AG04449 (cell line): ENCODE data around the gene AIF1.

Experiments used
- CTCF ChIA-PET: fragments of 350-600 bp; formaldehyde crosslinking; extraction: SDS; loops from one replicate; lab custom pipeline; 2021; ENCODE audit warnings: antibody characterized with exemption; lab: Yijun Ruan, JAX
- POLR2A ChIA-PET: fragments of 400-600, 350-600 bp; formaldehyde crosslinking; extraction: SDS; loops from one replicate; lab custom pipeline; 2020; ENCODE audit warnings: antibody characterized with exemption, inconsistent platforms; lab: Yijun Ruan, JAX
- DNase-seq: peaks from one replicate; pipeline ENCODE4 v3.0.0-alpha.2; 2010; ENCODE audit warnings: low read depth, low spot score
- H3K4me3 ChIP-seq: 2 replicates; pipeline ENCODE4 v1.5.1; 2011; ENCODE audit warnings: low read depth, mild to moderate bottlenecking, control low read depth, low read length
- TF ChIP-seq, protein P1 (sequence below): IDR thresholded peaks from one replicate; pipeline ENCODE4 v1.5.1; 2011; ENCODE audit warnings: mild to moderate bottlenecking, moderate library complexity, low read length, control low read depth, inconsistent platforms; ENCODE audit not compliant: insufficient read depth; ENCODE audit errors: missing control alignments

The AIF1 gene

DNA sequence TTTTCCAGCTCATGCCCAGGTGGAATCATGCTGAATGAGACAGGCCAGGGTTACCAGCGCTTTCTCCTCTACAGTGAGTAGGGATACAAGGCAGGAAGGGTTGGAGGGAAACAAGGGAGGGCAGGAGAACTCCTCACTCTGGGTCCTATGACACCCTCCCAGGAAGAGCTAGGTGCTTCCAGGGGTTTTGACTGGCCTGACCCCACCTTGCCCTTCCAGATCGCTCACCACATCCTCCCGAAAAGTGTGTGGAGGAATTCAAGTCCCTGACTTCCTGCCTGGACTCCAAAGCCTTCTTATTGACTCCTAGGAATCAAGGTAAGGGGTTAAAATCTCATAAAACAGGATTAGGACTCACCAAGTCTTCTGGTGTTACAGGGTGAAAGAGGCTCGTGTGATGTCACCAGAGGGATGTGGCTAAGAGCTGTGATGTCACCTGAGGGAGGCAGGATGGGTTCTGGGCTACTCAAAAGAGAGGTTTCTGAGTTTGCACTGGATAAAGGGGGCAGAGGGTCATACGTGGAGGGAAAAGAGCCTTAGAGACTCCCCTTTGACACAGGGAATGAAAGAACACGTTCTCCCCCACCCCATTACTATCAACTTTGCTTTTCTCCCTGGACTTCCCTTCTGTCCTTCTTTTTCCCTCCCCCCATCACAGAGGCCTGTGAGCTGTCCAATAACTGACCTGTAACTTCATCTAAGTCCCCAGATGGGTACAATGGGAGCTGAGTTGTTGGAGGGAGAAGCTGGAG lies 42.5 kb downstream of the AIF1 start:
- TF ChIP-seq, protein P1, sequence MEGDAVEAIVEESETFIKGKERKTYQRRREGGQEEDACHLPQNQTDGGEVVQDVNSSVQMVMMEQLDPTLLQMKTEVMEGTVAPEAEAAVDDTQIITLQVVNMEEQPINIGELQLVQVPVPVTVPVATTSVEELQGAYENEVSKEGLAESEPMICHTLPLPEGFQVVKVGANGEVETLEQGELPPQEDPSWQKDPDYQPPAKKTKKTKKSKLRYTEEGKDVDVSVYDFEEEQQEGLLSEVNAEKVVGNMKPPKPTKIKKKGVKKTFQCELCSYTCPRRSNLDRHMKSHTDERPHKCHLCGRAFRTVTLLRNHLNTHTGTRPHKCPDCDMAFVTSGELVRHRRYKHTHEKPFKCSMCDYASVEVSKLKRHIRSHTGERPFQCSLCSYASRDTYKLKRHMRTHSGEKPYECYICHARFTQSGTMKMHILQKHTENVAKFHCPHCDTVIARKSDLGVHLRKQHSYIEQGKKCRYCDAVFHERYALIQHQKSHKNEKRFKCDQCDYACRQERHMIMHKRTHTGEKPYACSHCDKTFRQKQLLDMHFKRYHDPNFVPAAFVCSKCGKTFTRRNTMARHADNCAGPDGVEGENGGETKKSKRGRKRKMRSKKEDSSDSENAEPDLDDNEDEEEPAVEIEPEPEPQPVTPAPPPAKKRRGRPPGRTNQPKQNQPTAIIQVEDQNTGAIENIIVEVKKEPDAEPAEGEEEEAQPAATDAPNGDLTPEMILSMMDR = no peak
- ChIA-PET CTCF (no interaction called here), POLR2A (no interaction called here)
- DNase-seq = no peak
- no peak overlapping the region for H3K4me3 ChIP-seq

DNA sequence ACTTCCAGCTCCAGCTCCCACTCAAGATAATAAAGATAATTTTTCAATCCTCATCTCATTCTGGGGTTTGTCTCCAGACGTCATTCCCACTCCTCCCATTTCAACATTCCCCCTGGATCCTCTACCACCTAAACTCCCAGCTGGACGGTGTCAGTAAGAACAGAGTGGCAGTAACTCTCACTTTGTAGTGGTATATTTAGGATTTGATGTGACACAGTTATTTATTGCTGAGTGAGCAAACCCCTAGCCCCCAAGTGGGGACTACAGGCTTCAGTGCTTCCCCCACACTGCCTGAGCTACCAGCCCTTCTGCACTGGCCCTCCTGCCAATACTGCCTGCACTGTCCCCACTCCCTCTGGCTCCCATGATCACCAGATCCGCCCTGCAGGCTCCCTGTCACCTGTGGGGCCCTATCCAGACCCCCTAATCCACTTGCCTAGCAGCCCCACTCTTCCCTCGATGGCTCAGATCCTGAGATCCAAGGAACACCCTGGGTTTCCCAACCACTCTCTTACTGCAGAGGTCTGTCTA lies 43.2 kb downstream of the AIF1 start:
- POLR2A ChIA-PET = no interaction called here
- no peak overlapping the region for H3K4me3 ChIP-seq
- TF ChIP-seq, protein P1 = no peak
- CTCF ChIA-PET = no interaction called here
- no peak for DNase-seq

DNA sequence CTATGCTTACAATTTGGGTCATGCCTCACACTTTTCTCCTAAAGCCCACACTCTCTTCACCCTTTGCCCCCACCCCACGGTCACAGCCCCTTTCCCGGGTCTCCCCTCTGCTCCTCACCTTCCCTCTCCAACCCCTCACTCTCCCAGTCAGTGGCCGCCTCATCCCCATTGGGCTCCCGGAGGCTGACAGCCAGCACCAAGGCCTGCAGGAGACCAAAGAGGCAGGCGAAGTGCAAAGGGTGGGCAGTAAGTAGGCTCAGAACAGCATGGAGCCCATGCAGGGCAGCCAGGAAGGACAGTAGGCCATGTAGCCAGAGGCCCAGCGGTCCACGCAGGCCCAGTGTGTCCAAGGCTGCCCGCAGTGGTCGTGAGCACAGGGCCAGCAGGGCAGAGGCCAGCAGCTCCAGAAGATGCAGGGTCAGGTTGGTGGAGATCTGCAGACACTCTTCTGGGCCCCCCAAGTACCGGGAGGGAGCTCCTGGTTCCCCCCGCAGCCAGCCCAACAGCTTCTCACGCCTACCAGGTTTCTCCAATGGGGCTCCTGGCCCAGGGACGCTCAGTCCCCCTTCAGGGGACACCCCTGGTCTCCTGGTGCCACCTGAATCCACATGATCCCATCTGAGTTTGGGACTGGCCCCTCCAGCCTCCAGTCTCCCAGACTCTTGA lies 44.1 kb downstream of the AIF1 start:
- no peak for DNase-seq
- CTCF ChIA-PET = interaction anchor here (0.7 to 3.1 kb wide), 2 partner anchors 8 to 206 kb away, joined by 3 to 13 read pairs; partner anchors contain the start of gene BAG6
- peak overlapping the region; percentile 86 for H3K4me3 ChIP-seq
- POLR2A ChIA-PET = no interaction called here
- TF ChIP-seq, protein P1 = no peak

DNA sequence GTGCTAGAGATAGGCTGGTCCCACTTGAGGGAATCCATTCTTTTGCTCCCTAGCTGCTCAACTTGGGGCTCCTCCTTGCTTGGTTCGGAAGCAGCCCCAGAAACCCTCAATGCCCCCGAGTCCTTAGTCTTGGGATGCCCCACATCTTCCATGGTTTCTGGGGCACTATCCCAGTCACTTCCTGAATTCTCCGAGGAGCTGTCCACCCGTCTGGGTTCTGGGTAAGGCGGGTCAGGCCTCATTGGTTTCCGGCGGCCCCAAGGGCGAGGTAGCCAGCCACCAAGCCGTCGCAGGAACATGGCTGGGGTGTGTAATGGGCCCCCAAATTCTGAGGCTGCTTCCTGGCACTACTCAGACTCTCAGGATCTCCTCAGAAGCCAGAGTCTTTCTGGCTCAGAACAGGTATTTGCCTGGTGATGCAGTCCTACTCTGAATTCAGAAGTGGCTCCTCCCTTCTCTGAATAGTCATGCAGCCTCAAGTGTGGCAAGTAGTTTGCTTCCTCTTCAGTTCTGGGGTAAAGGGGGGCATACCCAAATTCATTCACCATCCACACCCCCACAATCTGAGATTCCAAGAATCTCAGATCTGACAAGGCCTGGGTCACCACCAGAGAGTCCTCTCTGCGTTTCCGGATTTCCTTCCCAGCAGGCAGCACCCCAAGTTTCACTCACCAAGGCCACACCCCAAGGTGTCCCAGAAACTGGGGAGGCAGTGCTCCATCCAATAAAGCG lies 44.8 kb downstream of the AIF1 start:
- TF ChIP-seq, protein P1 = no peak
- H3K4me3 ChIP-seq = peak overlapping the region; percentile 86
- ChIA-PET CTCF (interaction anchor here (0.7 to 3.1 kb wide), 6 partner anchors 8 to 205 kb away, joined by 3 to 13 read pairs (median 4); partner anchors contain the start of genes BAG6, LY6G5B and LY6G5C), POLR2A (interaction anchor here (0.6 to 1.7 kb wide), 5 partner anchors 8 to 168 kb away, joined by 3 to 15 read pairs (median 4); partner anchors contain the start of genes BAG6 and HSPA1B)
- DNase-seq = no peak

DNA sequence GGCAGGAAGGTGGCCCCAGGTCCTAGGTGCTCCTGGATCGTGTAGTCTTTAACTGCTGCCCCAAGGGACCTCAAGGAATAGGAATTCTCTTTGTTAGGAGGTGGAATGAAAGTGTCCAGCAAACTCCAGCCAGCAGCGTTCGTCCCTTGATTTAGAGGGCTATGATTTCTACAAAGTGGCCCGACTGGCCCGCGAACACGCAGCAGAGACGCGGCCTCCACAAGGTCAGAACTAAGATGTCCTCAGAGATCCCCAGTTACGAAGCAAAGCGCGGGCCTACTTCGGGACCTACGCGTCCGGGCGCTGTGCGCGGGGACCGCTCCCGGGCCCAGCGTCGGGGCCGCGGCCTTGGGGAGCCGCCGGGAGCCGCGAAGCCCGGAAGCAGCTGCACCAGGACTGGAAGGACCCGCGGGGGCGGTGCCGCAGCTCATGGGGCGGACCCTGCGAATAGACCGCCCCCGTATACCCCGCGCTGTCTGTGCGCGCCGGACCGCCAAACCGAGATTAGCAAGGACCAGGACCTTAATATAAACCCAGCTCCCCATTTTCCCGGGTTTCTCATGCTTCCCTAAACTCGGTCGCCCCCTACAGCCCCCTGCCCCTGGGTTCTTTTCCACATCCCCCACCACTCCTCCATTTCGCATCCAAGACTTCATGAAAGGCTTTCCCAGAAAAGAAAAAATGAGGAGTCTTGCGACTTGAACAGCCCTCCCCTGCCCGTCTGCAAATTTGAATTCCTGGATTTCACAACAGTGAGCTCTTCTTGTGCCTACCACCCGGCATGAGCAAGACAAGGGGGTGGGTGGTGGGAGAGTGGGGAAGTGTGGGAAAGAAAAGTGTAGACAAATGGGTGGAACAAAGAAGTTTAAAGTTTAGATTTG lies 45.6 kb downstream of the AIF1 start, which contains the start of gene C6orf47:
TSS of gene C6orf47 (minus strand) at position 398 of the 881 bp plus-strand sequence. CDS start 831 bp downstream, outside the sequence.
- TF ChIP-seq, protein P1 = no peak
- CTCF ChIA-PET = interaction anchor here (0.6 to 3.1 kb wide), 10 partner anchors 9 to 203 kb away, joined by 3 to 13 read pairs (median 3); partner anchors contain the start of genes BAG6, LY6G5B and LY6G5C
- peak within 1 kb of the TSS; percentile 86 for H3K4me3 ChIP-seq
- DNase-seq = no peak
- POLR2A ChIA-PET = interaction anchor here (0.6 to 1.7 kb wide), 7 partner anchors 9 to 167 kb away, joined by 3 to 15 read pairs (median 4); partner anchors contain the start of genes BAG6, CLIC1, HSPA1B and LSM2
